OCI-M1 (cell line): ENCODE data around the gene FOXA3.

Experiments used
- DNase-seq: peaks from one replicate; lab custom pipeline; 2025; lab: John Stamatoyannopoulos, UW

FOXA3 gene

GRCh38 chr19:45922281-45922680 is 58.2 kb downstream of the FOXA3 start:
- peak; percentile 27 for DNase-seq
